ENCODE results near the gene CPED1. TPM values are rescaled to one million over a fixed set of nuclear protein-coding genes. Genes with fewer than 3 reads are reported as not detected.
"Not testable (repeated sequence)": the region's sequence is repeated elsewhere in the genome, so short reads cannot be mapped to it uniquely, and the experiment has no call there.

CPED1 gene
- total and polyA plus RNA-seq, 4 experiments from 2014 or later: 0.32 TPM; not detected in 3

DNA sequence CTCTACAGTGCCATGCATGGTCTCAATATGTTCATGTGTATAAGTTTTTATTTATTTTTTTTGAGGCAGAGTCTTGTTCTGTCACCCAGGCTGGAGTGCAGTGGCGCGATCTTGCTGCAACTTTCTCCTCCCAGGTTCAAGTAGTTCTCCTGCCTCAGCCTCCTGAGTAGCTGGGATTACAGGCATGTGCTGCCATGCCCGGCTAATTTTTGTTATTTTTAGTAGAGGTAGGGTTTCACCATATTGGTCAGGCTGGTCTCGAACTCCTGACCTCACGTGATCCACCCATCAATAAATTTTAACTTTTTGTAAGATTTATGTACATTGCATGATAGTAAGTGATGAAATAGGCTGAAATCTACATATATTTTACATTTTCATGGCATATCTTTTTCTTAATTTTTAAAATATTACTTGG is 86.9 kb downstream of the CPED1 start:
- intact Hi-C loops (cut with micrococcal nuclease); H3K9me3 Mint-ChIP-seq; H3K4me3 ChIP-seq (ENCODE audit: low read length in 2 of 2); H3K4me3 Mint-ChIP-seq; H3K4me1 ChIP-seq (ENCODE audit: insufficient read depth, low read length); H3K36me3 ChIP-seq (ENCODE audit: insufficient read depth, low read length); H3K27ac Mint-ChIP-seq; H3K9me3 ChIP-seq (ENCODE audit: control insufficient read depth in 1 of 2, low read length in 2 of 2); DNase-seq; H3K36me3 Mint-ChIP-seq; H3K4me1 Mint-ChIP-seq; H3K27ac ChIP-seq (ENCODE audit: low read depth, low read length); H3K27me3 ChIP-seq (ENCODE audit: insufficient read depth, low read length): not testable (repeated sequence)
- ChIA-PET POLR2A (ENCODE audit: partially characterized antibody) (interaction anchor here (0.6 kb wide), 1 partner anchor 97 kb away, joined by 3 read pairs; no protein-coding TSS in a partner anchor), CTCF (ENCODE audit: partially characterized antibody) (interaction anchor here (1.2 to 1.4 kb wide), 3 partner anchors 87 to 284 kb away, joined by 3 to 6 read pairs (median 4); partner anchors contain the start of gene CPED1)
- peaks cover 18 to 19% of the 10 kb centered on the region in 2 donors for H3K27me3 Mint-ChIP-seq

DNA sequence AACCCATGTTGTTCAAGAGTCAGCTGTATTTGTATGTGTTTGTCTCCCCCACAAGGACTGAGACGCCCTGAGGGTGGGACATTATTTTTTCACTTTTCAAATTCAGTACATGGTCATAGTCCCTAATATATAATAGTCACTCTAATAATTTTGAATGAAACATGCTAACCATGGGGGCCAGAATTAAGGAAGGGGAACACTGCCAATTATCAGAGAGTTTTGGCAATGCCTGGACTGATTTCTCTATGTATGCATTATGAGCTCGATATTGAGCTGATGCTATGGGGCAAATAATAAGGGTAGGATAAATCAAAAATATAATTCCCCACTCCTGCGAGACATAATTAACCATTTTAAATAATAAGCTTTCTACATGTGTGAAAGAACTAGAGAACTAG is 87.4 kb downstream of the CPED1 start:
- H3K9me3 Mint-ChIP-seq: no peaks in the 10 kb centered on the region
- DNase-seq: no peak
- ChIA-PET CTCF (ENCODE audit: partially characterized antibody) (interaction anchor here (1.2 to 1.4 kb wide), 4 partner anchors 11 to 284 kb away, joined by 3 to 6 read pairs (median 4); partner anchors contain the start of gene CPED1), POLR2A (ENCODE audit: partially characterized antibody) (interaction anchor here (0.6 kb wide), 1 partner anchor 98 kb away, joined by 3 read pairs; no protein-coding TSS in a partner anchor)
- Histone ChIP-seq H3K9me3 (ENCODE audit: control insufficient read depth in 1 of 2, low read length in 2 of 2) (no peaks in the 10 kb centered on the region), H3K27me3 (ENCODE audit: insufficient read depth, low read length) (no peaks in the 10 kb centered on the region), H3K27ac (ENCODE audit: low read depth, low read length) (no peak overlapping the region), H3K4me3 (ENCODE audit: low read length in 2 of 2) (no peak overlapping the region), H3K4me1 (ENCODE audit: insufficient read depth, low read length) (no peaks in the 10 kb centered on the region), H3K36me3 (ENCODE audit: insufficient read depth, low read length) (no peaks in the 10 kb centered on the region)
- no peak overlapping the region for H3K4me3 Mint-ChIP-seq
- no peaks in the 10 kb centered on the region for H3K36me3 Mint-ChIP-seq
- intact Hi-C loops (cut with micrococcal nuclease): no loop called here
- no peak overlapping the region for H3K27ac Mint-ChIP-seq
- peaks cover 15 to 18% of the 10 kb centered on the region in 2 donors for H3K27me3 Mint-ChIP-seq
- H3K4me1 Mint-ChIP-seq: no peaks in the 10 kb centered on the region

DNA sequence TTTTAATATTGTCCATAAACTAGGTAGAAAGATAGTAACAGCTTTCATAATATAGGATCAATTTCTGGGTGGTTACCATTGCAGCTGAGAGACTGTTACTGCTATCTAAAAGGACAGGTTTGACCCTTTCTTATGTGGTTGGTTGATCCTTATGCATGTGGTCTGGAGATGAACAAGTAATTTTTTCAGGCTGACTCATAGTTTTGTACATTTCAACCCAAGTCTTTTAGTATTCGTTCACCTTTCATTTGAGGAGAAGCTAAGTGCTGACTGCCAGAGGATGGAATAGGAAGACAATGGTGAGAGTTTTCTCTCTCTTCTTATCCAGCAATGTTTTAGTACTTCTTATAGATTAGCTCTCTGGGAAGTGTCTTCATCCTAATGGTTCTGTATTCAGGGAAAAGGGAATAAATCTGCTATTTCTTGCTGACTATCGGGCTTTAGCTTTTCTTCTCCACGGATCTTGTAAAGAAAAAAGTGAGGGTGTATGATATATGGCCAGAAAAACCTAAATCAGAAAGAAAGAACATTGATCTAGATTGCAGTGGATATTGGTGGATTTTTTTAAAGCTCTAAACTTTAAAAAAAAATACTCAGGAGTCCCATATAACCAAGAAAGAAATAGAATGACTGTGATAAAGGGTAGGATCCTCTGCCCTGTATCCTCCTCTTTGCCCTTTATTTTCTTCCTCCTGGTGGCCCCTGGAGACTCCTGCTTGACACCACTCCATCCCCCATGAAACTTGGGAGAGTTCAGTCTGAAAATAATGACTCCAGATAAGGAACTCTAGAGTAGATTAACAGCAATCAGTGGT is 88.0 kb downstream of the CPED1 start:
- POLR2A ChIA-PET (ENCODE audit: partially characterized antibody): interaction anchor here (0.6 kb wide), 1 partner anchor 98 kb away, joined by 3 read pairs; no protein-coding TSS in a partner anchor
- no peak overlapping the region for H3K4me3 Mint-ChIP-seq
- H3K27me3 Mint-ChIP-seq: peaks cover 17% of the 10 kb centered on the region in 2 donors
- no peak overlapping the region for H3K4me3 ChIP-seq (ENCODE audit: low read length in 2 of 2)
- no peaks in the 10 kb centered on the region for H3K4me1 ChIP-seq (ENCODE audit: insufficient read depth, low read length)
- H3K27ac Mint-ChIP-seq: no peak overlapping the region
- no peaks in the 10 kb centered on the region for H3K27me3 ChIP-seq (ENCODE audit: insufficient read depth, low read length)
- no peaks in the 10 kb centered on the region for H3K4me1 Mint-ChIP-seq
- H3K27ac ChIP-seq (ENCODE audit: low read depth, low read length): no peak overlapping the region
- H3K9me3 ChIP-seq (ENCODE audit: control insufficient read depth in 1 of 2, low read length in 2 of 2): no peaks in the 10 kb centered on the region
- no peaks in the 10 kb centered on the region for H3K36me3 Mint-ChIP-seq
- CTCF ChIA-PET (ENCODE audit: partially characterized antibody): interaction anchor here (1.2 to 1.4 kb wide), 4 partner anchors 11 to 285 kb away, joined by 3 to 6 read pairs (median 4); partner anchors contain the start of gene CPED1
- H3K36me3 ChIP-seq (ENCODE audit: insufficient read depth, low read length): no peaks in the 10 kb centered on the region
- H3K9me3 Mint-ChIP-seq: no peaks in the 10 kb centered on the region
- DNase-seq: no peak
- intact Hi-C loops (cut with micrococcal nuclease): no loop called here

DNA sequence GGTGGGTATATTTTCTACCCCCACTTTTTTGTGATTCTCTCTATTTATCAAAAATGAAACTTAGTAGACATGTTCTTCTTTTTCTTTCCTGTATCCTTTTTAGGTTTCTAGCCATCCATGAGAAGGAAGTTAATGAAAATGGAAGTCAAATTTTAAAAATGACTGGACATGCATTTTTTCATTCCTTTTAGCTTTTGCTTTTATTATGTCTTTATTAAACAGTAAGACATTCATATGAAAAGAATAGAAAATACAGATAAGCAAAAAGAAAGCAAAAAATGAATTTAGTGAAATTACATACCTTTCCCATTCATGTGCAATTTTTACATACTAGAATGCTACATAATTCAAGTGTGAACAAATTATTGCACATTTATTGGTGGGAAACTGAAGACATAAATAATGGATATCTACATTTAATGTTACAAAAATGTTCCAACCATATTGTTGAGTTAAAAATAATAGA is 88.7 kb downstream of the CPED1 start:
- Histone ChIP-seq H3K36me3 (ENCODE audit: insufficient read depth, low read length) (no peaks in the 10 kb centered on the region), H3K27ac (ENCODE audit: low read depth, low read length) (no peak overlapping the region), H3K9me3 (ENCODE audit: control insufficient read depth in 1 of 2, low read length in 2 of 2) (no peaks in the 10 kb centered on the region), H3K4me1 (ENCODE audit: insufficient read depth, low read length) (no peaks in the 10 kb centered on the region), H3K4me3 (ENCODE audit: low read length in 2 of 2) (no peak overlapping the region), H3K27me3 (ENCODE audit: insufficient read depth, low read length) (no peaks in the 10 kb centered on the region)
- no peaks in the 10 kb centered on the region for H3K36me3 Mint-ChIP-seq
- ChIA-PET CTCF (ENCODE audit: partially characterized antibody) (interaction anchor here (1.3 kb wide), 1 partner anchor 12 kb away, joined by 4 read pairs; no protein-coding TSS in a partner anchor), POLR2A (ENCODE audit: partially characterized antibody) (no interaction called here)
- no peaks in the 10 kb centered on the region for H3K9me3 Mint-ChIP-seq
- intact Hi-C loops (cut with micrococcal nuclease): no loop called here
- peaks cover 13 to 17% of the 10 kb centered on the region in 2 donors for H3K27me3 Mint-ChIP-seq
- no peak for DNase-seq
- H3K27ac Mint-ChIP-seq: no peak overlapping the region
- H3K4me1 Mint-ChIP-seq: no peaks in the 10 kb centered on the region
- H3K4me3 Mint-ChIP-seq: no peak overlapping the region

DNA sequence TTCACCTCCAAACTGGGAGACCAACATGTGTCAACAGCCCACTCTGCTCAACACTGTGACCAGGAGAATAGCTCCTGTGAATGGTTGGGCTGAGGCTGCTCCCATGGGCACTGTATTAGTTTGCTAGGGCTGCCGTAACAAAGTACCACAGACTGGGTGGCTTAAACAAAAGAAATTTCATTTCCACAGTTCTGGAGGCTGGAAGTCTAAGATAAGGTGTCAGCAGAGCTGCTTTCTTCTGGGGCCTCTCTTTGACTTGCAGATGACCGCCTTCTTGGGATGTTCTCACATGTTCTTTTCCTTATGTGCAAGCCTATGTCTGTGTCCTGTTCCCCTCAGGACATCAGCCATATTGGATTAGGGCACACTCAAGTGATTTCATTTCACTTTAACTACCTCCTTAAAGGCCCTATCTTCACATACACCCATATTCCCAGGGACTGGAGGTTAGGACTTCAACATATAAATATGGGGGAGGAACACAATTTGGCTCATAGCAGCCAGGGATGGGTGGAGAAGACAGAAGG is 90.3 kb downstream of the CPED1 start:
- Mint-ChIP-seq H3K27me3 (peaks cover 13 to 14% of the 10 kb centered on the region in 2 donors), H3K4me1 (no peaks in the 10 kb centered on the region), H3K9me3 (no peaks in the 10 kb centered on the region), H3K27ac (no peak overlapping the region), H3K4me3 (no peak overlapping the region), H3K36me3 (no peaks in the 10 kb centered on the region)
- Histone ChIP-seq H3K36me3 (ENCODE audit: insufficient read depth, low read length) (no peaks in the 10 kb centered on the region), H3K9me3 (ENCODE audit: control insufficient read depth in 1 of 2, low read length in 2 of 2) (no peaks in the 10 kb centered on the region), H3K27ac (ENCODE audit: low read depth, low read length) (no peak overlapping the region), H3K4me1 (ENCODE audit: insufficient read depth, low read length) (no peaks in the 10 kb centered on the region), H3K27me3 (ENCODE audit: insufficient read depth, low read length) (no peaks in the 10 kb centered on the region), H3K4me3 (ENCODE audit: low read length in 2 of 2) (no peak overlapping the region)
- POLR2A ChIA-PET (ENCODE audit: partially characterized antibody): no interaction called here
- intact Hi-C loops (cut with micrococcal nuclease): no loop called here
- CTCF ChIA-PET (ENCODE audit: partially characterized antibody): interaction anchor here (0.8 to 1.1 kb wide), 2 partner anchors 8 to 92 kb away, joined by 3 read pairs; no protein-coding TSS in a partner anchor
- DNase-seq: no peak

DNA sequence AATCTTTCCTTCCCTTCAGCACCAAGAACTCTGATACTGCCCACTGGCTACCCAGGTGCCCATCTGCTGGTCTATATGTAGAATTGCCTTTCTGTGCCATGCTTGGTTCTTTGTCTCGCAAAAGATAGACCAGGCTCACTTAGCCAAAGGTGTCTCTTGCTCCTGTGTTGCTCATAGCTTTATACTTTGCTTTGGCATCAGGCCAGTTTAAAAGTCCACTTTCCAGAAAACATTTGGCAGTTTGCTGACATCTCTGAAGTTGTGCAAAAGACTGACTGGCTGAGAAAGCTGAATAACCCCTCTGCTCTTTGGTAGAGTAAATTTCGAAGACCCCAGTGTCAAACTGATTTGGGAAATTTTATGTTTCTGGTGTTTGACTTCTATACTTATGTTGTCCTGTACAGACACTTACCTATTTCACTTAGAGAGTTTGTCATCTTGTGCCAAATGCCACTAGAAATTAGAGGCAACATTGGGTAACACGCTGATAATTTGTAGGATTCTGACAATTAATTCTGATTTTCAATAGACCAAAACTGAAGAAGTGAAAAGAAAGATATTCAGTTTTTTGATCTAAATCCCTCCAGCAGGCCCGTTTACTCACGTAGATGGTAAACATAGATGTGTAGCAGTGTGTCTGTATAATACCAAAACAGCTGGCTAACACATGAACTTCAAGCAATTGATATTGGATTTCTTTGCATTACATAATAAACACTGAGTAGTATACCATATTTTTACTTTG is 91.1 kb downstream of the CPED1 start:
- Histone ChIP-seq H3K36me3 (ENCODE audit: insufficient read depth, low read length) (no peaks in the 10 kb centered on the region), H3K4me1 (ENCODE audit: insufficient read depth, low read length) (no peaks in the 10 kb centered on the region), H3K9me3 (ENCODE audit: control insufficient read depth in 1 of 2, low read length in 2 of 2) (no peaks in the 10 kb centered on the region), H3K4me3 (ENCODE audit: low read length in 2 of 2) (no peak overlapping the region), H3K27me3 (ENCODE audit: insufficient read depth, low read length) (no peaks in the 10 kb centered on the region), H3K27ac (ENCODE audit: low read depth, low read length) (no peak overlapping the region)
- H3K4me3 Mint-ChIP-seq: no peak overlapping the region
- no peak for DNase-seq
- H3K36me3 Mint-ChIP-seq: no peaks in the 10 kb centered on the region
- CTCF ChIA-PET (ENCODE audit: partially characterized antibody): interaction anchor here (0.6 to 5.8 kb wide), 3 partner anchors 8 to 91 kb away, joined by 3 to 101 read pairs (median 3); partner anchors contain the start of gene CPED1
- H3K4me1 Mint-ChIP-seq: no peaks in the 10 kb centered on the region
- peaks cover 14 to 15% of the 10 kb centered on the region in 2 donors for H3K27me3 Mint-ChIP-seq
- no peaks in the 10 kb centered on the region for H3K9me3 Mint-ChIP-seq
- H3K27ac Mint-ChIP-seq: no peak overlapping the region
- POLR2A ChIA-PET (ENCODE audit: partially characterized antibody): no interaction called here
- intact Hi-C loops (cut with micrococcal nuclease): no loop called here
